CD4-positive, alpha-beta T cell treated with Interleukin-12 subunit alpha and Interleukin-12 subunit beta, for 1 hour (primary cell): ENCODE data around the gene LRMDA.

Source experiments
- DNase-seq: peaks from one replicate; pipeline ENCODE4 v3.0.0-alpha.2; 2020

LRMDA gene

GRCh38 chr10:75649466-75649865, 218.0 kb downstream of the LRMDA start:
- no peak for DNase-seq

- no peak for DNase-seq
Measured at GRCh38 chr10:75650648-75651047, 219.2 kb downstream of the LRMDA start.

- no peak for DNase-seq
Measured at GRCh38 chr10:75651417-75651816, 220.0 kb downstream of the LRMDA start.

- no peak for DNase-seq
Measured at GRCh38 chr10:75652146-75652740, 220.8 kb downstream of the LRMDA start.

- DNase-seq: no peak
Measured at GRCh38 chr10:75653761-75654160, 222.3 kb downstream of the LRMDA start.

- no peak for DNase-seq
Measured at GRCh38 chr10:75654171-75654771, 222.8 kb downstream of the LRMDA start.

GRCh38 chr10:75654772-75655171, 223.3 kb downstream of the LRMDA start:
- no peak for DNase-seq

GRCh38 chr10:75655791-75656451, 224.5 kb downstream of the LRMDA start:
- DNase-seq: no peak

GRCh38 chr10:75657351-75657750, 225.9 kb downstream of the LRMDA start:
- no peak for DNase-seq

- DNase-seq: no peak
Measured at GRCh38 chr10:75658036-75658435, 226.6 kb downstream of the LRMDA start.

- DNase-seq: no peak
Measured at GRCh38 chr10:75658496-75658895, 227.1 kb downstream of the LRMDA start.

- DNase-seq: no peak
Measured at GRCh38 chr10:75658915-75659314, 227.5 kb downstream of the LRMDA start.

GRCh38 chr10:75660823-75661222, 229.4 kb downstream of the LRMDA start:
- no peak for DNase-seq

GRCh38 chr10:75662715-75663114, 231.3 kb downstream of the LRMDA start:
- no peak for DNase-seq

GRCh38 chr10:75663947-75664664, 232.7 kb downstream of the LRMDA start:
- DNase-seq: no peak

GRCh38 chr10:75664968-75665367, 233.5 kb downstream of the LRMDA start:
- no peak for DNase-seq

- no peak for DNase-seq
Measured at GRCh38 chr10:75665707-75666106, 234.3 kb downstream of the LRMDA start.

- no peak for DNase-seq
Measured at GRCh38 chr10:75672111-75672671, 240.8 kb downstream of the LRMDA start.

GRCh38 chr10:75672842-75673241, 241.4 kb downstream of the LRMDA start:
- DNase-seq: no peak

GRCh38 chr10:75677541-75677940, 246.1 kb downstream of the LRMDA start:
- no peak for DNase-seq

GRCh38 chr10:75678527-75678926, 247.1 kb downstream of the LRMDA start:
- no peak for DNase-seq

GRCh38 chr10:75679536-75679935, 248.1 kb downstream of the LRMDA start:
- no peak for DNase-seq

- DNase-seq: no peak
Measured at GRCh38 chr10:75681334-75681733, 249.9 kb downstream of the LRMDA start.
